H9 (cell line): ENCODE data around the gene ZDHHC9. TPM values are rescaled to one million over a fixed set of nuclear protein-coding genes. Genes with fewer than 3 reads are reported as not detected.

Source experiments
- DNase-seq: peaks from one replicate; pipeline ENCODE4 v3.0.0-alpha.2; 2017
- H2AFZ ChIP-seq: one replicate; pipeline ENCODE4 v1.6.1; 2013; ENCODE audit warnings: mild to moderate bottlenecking, low read length, control low read depth, moderate library complexity
- H2AK5ac ChIP-seq: 2 replicates; pipeline ENCODE4 v1.6.1; 2013; ENCODE audit warnings: low read length, control low read depth, mixed read lengths; ENCODE audit not compliant: insufficient read length
- H2BK120ac ChIP-seq: one replicate; pipeline ENCODE4 v1.6.1; 2013; ENCODE audit warnings: low read depth, mild to moderate bottlenecking, low read length, control low read depth, inconsistent platforms; ENCODE audit not compliant: poor library complexity, severe bottlenecking
- H2BK12ac ChIP-seq: 2 replicates; pipeline ENCODE4 v1.6.1; 2013; ENCODE audit warnings: low read length, control low read depth, mixed read lengths, low read depth; ENCODE audit not compliant: insufficient read length
- H2BK15ac ChIP-seq: 2 replicates; pipeline ENCODE4 v1.6.1; 2013; ENCODE audit warnings: low read depth, low read length, control low read depth
- H2BK20ac ChIP-seq: one replicate; pipeline ENCODE4 v1.6.1; 2013; ENCODE audit warnings: low read depth, mild to moderate bottlenecking, low read length, control low read depth, inconsistent platforms; ENCODE audit not compliant: poor library complexity, severe bottlenecking
- H2BK5ac ChIP-seq: 2 replicates; pipeline ENCODE4 v1.6.1; 2013; ENCODE audit warnings: low read length, control low read depth, mixed read lengths; ENCODE audit not compliant: insufficient read length
- H3K14ac ChIP-seq: 2 replicates; pipeline ENCODE4 v1.6.1; 2013; ENCODE audit warnings: low read length, control low read depth; ENCODE audit not compliant: insufficient read depth
- H3K18ac ChIP-seq: 2 replicates; pipeline ENCODE4 v1.6.1; 2013; ENCODE audit warnings: low read depth, mild to moderate bottlenecking, mixed read lengths, low read length, control low read depth; ENCODE audit not compliant: insufficient read length
- H3K23ac ChIP-seq: 2 replicates; pipeline ENCODE4 v1.6.1; 2013; ENCODE audit warnings: low read length, control low read depth, mixed read lengths, low read depth; ENCODE audit not compliant: insufficient read length
- H3K23me2 ChIP-seq: 2 replicates; pipeline ENCODE4 v1.6.1; 2013; ENCODE audit warnings: low read depth, mild to moderate bottlenecking, mixed read lengths, low read length, control low read depth; ENCODE audit not compliant: insufficient read length, poor library complexity, severe bottlenecking
- H3K27ac ChIP-seq: 2 replicates; pipeline ENCODE4 v1.5.1; 2013; ENCODE audit warnings: low read length, control low read depth, mixed read lengths, low read depth; ENCODE audit not compliant: insufficient read length
- H3K27me3 ChIP-seq: 2 replicates; pipeline ENCODE4 v1.6.1; 2013; ENCODE audit warnings: low read length, control low read depth, inconsistent platforms; ENCODE audit not compliant: insufficient read depth
- H3K4ac ChIP-seq: 2 replicates; pipeline ENCODE4 v1.6.1; 2013; ENCODE audit warnings: low read depth, mild to moderate bottlenecking, control low read depth, inconsistent platforms, low read length, moderate library complexity
- H3K4me1 ChIP-seq: 2 replicates; pipeline ENCODE4 v1.6.1; 2013; ENCODE audit warnings: low read length, control low read depth, inconsistent platforms; ENCODE audit not compliant: insufficient read depth
- H3K4me2 ChIP-seq: 2 replicates; pipeline ENCODE4 v1.6.1; 2013; ENCODE audit warnings: low read length, control low read depth, mixed read lengths; ENCODE audit not compliant: insufficient read length, insufficient read depth
- H3K56ac ChIP-seq: 2 replicates; pipeline ENCODE4 v1.6.1; 2013; ENCODE audit warnings: low read depth, mild to moderate bottlenecking, mixed read lengths, low read length, control low read depth; ENCODE audit not compliant: insufficient read length
- H3K79me1 ChIP-seq: 2 replicates; pipeline ENCODE4 v1.6.1; 2013; ENCODE audit warnings: low read depth, mild to moderate bottlenecking, moderate library complexity, low read length, control low read depth, inconsistent platforms; ENCODE audit not compliant: insufficient read depth, poor library complexity, severe bottlenecking
- H3K79me2 ChIP-seq: 2 replicates; pipeline ENCODE4 v1.6.1; 2013; ENCODE audit warnings: low read length, control low read depth, inconsistent platforms; ENCODE audit not compliant: insufficient read depth
- H3K9ac ChIP-seq: 2 replicates; pipeline ENCODE4 v1.6.1; 2013; ENCODE audit warnings: low read length, control low read depth, mixed read lengths; ENCODE audit not compliant: insufficient read length; ENCODE audit errors: extremely low read depth
- H3K9me3 ChIP-seq: one replicate; pipeline ENCODE4 v1.6.1; 2013; ENCODE audit warnings: low read depth, low read length, inconsistent platforms; ENCODE audit not compliant: control insufficient read depth
- H3T11ph ChIP-seq: one replicate; pipeline ENCODE4 v1.6.1; 2013; ENCODE audit warnings: mild to moderate bottlenecking, low read length, control low read depth, inconsistent platforms
- H4K20me1 ChIP-seq: one replicate; pipeline ENCODE4 v1.6.1; 2013; ENCODE audit not compliant: control insufficient read depth, insufficient read length, insufficient read depth
- H4K5ac ChIP-seq: 2 replicates; pipeline ENCODE4 v1.6.1; 2013; ENCODE audit warnings: low read depth, mild to moderate bottlenecking, mixed read lengths, low read length, control low read depth; ENCODE audit not compliant: insufficient read length
- H4K8ac ChIP-seq: replicated peaks from 2 replicates; pipeline ENCODE4 v1.6.1; 2013; ENCODE audit warnings: low read length, control low read depth, mixed read lengths, low read depth; ENCODE audit not compliant: insufficient read length
- H4K91ac ChIP-seq: 2 replicates; pipeline ENCODE4 v1.6.1; 2013; ENCODE audit warnings: low read depth, mild to moderate bottlenecking, moderate library complexity, mixed read lengths, low read length, control low read depth; ENCODE audit not compliant: insufficient read length
- H3K27ac Mint-ChIP-seq, 3 experiments: 2 replicates in 2 of 3; 3 replicates in 1 of 3; pipeline ENCODE4 v1.8.0; 2020 to 2021; ENCODE audit warnings: mixed read lengths in 3 of 3, mild to moderate bottlenecking in 1 of 3, moderate library complexity in 1 of 3
- H3K27me3 Mint-ChIP-seq: 2 replicates; pipeline ENCODE4 v1.8.0; 2021; ENCODE audit warnings: low read depth, mild to moderate bottlenecking, moderate library complexity, mixed read lengths
- H3K36me3 Mint-ChIP-seq, 3 experiments: 2 replicates in 2 of 3; 3 replicates in 1 of 3; pipeline ENCODE4 v1.8.0; 2020 to 2021; ENCODE audit warnings: low read depth in 3 of 3, mixed read lengths in 3 of 3; ENCODE audit not compliant: insufficient read depth in 1 of 3
- H3K4me1 Mint-ChIP-seq, 2 experiments: 2 replicates each; pipeline ENCODE4 v1.8.0; 2020; ENCODE audit warnings: mixed read lengths in 2 of 2
- H3K4me3 Mint-ChIP-seq, 2 experiments: 2 replicates in 1 of 2; 3 replicates in 1 of 2; pipeline ENCODE4 v1.8.0; 2020 to 2021; ENCODE audit warnings: mild to moderate bottlenecking in 2 of 2, mixed read lengths in 2 of 2, moderate library complexity in 1 of 2
- H3K9me3 Mint-ChIP-seq, 2 experiments: 2 replicates in 1 of 2; 3 replicates in 1 of 2; pipeline ENCODE4 v1.8.0; 2020; ENCODE audit warnings: mild to moderate bottlenecking in 2 of 2, mixed read lengths in 2 of 2, moderate library complexity in 1 of 2
- WGBS: extraction: QIAGEN DNeasy Blood & Tissue Kit; methylation state at CpG from one replicate; pipeline ENCODE4 v1.1.7; 2013; ENCODE audit warnings: missing lambda C conversion rate, low lambda C conversion rate, mixed read lengths; ENCODE audit not compliant: insufficient read length; ENCODE audit errors: extremely low coverage; 5-methylcytosine and 5-hydroxymethylcytosine counted together
- total RNA-seq: library from RNA; stranded (reverse); gene quantifications from 2 replicates; pipeline ENCODE4 v1.2.1, GENCODE V29; 2021
- TF ChIP-seq, protein P1 (sequence below): fragments of 200-600 bp; sonication (generic); conservative IDR thresholded peaks from 3 replicates; pipeline ENCODE4 v1.8.0; 2021; ENCODE audit warnings: antibody characterized with exemption, mild to moderate bottlenecking

ZDHHC9 gene
- total RNA-seq, 1 experiment from 2014 or later, result 21.0 TPM

DNA sequence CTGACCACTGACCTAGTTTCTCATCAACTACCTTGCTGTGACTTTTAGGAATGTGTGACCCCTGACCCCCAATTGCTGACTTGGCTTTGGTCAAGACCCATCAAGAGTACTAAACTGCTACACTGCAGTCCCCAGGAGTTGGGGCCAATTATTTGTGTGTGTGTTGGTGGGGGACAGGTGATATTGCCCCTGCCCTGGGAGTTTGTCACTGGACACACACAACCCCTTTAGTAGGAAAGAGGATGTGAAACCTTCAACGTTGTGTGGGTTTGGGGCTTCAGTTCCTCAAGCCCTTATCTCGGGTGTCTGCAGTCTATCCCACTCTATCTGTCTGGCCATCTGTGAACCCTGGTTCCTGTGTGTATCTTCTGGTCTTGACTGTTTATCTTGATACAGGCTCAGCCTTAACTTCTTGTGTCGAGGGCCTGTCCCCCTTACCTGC lies 57.5 kb downstream of the ZDHHC9 start:
- peaks cover 9% of the 10 kb centered on the region for H3K27me3 Mint-ChIP-seq
- Histone ChIP-seq H2BK20ac (no peak overlapping the region), H3K23me2 (no peaks in the 10 kb centered on the region), H3K18ac (no peak overlapping the region), H3K4ac (no peak overlapping the region), H3K27me3 (no peaks in the 10 kb centered on the region), H3K79me1 (no peaks in the 10 kb centered on the region), H2AFZ (no peak overlapping the region), H3K14ac (no peak overlapping the region), H3T11ph (no peak overlapping the region), H3K9ac (no peak overlapping the region), H2BK120ac (no peak overlapping the region), H3K4me1 (no peaks in the 10 kb centered on the region; the same call in 1 of the 2 replicates), H4K8ac (no peak overlapping the region), H3K56ac (no peak overlapping the region), H2BK5ac (no peak overlapping the region), H2AK5ac (no peak overlapping the region), H4K5ac (no peak overlapping the region), H3K27ac (no peak overlapping the region), H4K91ac (no peak overlapping the region), H3K79me2 (no peaks in the 10 kb centered on the region), H2BK15ac (no peak overlapping the region), H3K9me3 (no peaks in the 10 kb centered on the region), H2BK12ac (no peak overlapping the region), H4K20me1 (no peaks in the 10 kb centered on the region), H3K4me2 (no peak overlapping the region), H3K23ac (no peak overlapping the region)
- H3K36me3 Mint-ChIP-seq, result peaks cover 0 to 6% (median 0%) of the 10 kb centered on the region in 3 experiments; a peak in 1 of 7 replicates
- H3K4me3 Mint-ChIP-seq, result no peak overlapping the region
- peaks cover 0 to 51% of the 10 kb centered on the region in 2 experiments; a peak in 2 of 5 replicates for H3K9me3 Mint-ChIP-seq
- H3K27ac Mint-ChIP-seq, result no peak overlapping the region
- TF ChIP-seq, protein P1, sequence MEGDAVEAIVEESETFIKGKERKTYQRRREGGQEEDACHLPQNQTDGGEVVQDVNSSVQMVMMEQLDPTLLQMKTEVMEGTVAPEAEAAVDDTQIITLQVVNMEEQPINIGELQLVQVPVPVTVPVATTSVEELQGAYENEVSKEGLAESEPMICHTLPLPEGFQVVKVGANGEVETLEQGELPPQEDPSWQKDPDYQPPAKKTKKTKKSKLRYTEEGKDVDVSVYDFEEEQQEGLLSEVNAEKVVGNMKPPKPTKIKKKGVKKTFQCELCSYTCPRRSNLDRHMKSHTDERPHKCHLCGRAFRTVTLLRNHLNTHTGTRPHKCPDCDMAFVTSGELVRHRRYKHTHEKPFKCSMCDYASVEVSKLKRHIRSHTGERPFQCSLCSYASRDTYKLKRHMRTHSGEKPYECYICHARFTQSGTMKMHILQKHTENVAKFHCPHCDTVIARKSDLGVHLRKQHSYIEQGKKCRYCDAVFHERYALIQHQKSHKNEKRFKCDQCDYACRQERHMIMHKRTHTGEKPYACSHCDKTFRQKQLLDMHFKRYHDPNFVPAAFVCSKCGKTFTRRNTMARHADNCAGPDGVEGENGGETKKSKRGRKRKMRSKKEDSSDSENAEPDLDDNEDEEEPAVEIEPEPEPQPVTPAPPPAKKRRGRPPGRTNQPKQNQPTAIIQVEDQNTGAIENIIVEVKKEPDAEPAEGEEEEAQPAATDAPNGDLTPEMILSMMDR, result no peak
- no peaks in the 10 kb centered on the region; a peak in 1 of 4 replicates for H3K4me1 Mint-ChIP-seq
- no peak for DNase-seq
- WGBS, result no CpG with 5 or more reads among the region's 3 CpGs
